ENCODE data around the gene GALNT13.

- no peak for TF ChIP-seq CTCF (IDR thresholded peaks at IDR 0.05)
- no peak for TF ChIP-seq POLR2AphosphoS5 (IDR thresholded peaks at IDR 0.05)
- no peak for TF ChIP-seq POLR2A (IDR thresholded peaks at IDR 0.05)
Measured at GRCh38 chr2:153971855-153972254, 100.1 kb downstream of the GALNT13 start.

Data from breast epithelium (tissue), 3 donors.